Activated CD4-positive, alpha-beta memory T cell treated with anti-CD3 and anti-CD28 coated beads for 36 hours (primary cell): ENCODE measurements around the gene TMEM114. TPM values are rescaled to one million over a fixed set of nuclear protein-coding genes. Genes with fewer than 3 reads are reported as not detected.
"Not testable (repeated sequence)": the region's sequence is repeated elsewhere in the genome, so short reads cannot be mapped to it uniquely, and the experiment has no call there.

ENCODE experiments used
- CTCF ChIA-PET: fragments of 350-600 bp; sonication (Branson Sonifier 250); formaldehyde crosslinking; loops from one replicate; lab custom pipeline; 2021; ENCODE audit warnings: antibody characterized with exemption, inconsistent platforms; lab: Charles Lee
- POLR2A ChIA-PET: fragments of 350-600 bp; sonication (Branson Sonifier 250); formaldehyde crosslinking; loops from one replicate; lab custom pipeline; 2021; ENCODE audit warnings: antibody characterized with exemption; lab: Charles Lee
- DNase-seq: peaks from one replicate; pipeline ENCODE4 v3.0.0-alpha.2; 2020
- H3K27ac Mint-ChIP-seq: one replicate; pipeline ENCODE4 v1.8.0; 2021; ENCODE audit warnings: mixed read lengths
- H3K27me3 Mint-ChIP-seq: one replicate; pipeline ENCODE4 v1.8.0; 2021; ENCODE audit warnings: mixed read lengths
- H3K36me3 Mint-ChIP-seq: one replicate; pipeline ENCODE4 v1.8.0; 2021; ENCODE audit warnings: mixed read lengths
- H3K4me1 Mint-ChIP-seq: one replicate; pipeline ENCODE4 v1.8.0; 2021; ENCODE audit warnings: low read depth, mixed read lengths
- H3K4me3 Mint-ChIP-seq: one replicate; pipeline ENCODE4 v1.8.0; 2021; ENCODE audit warnings: mild to moderate bottlenecking, mixed read lengths
- H3K9me3 Mint-ChIP-seq: one replicate; pipeline ENCODE4 v1.8.0; 2021; ENCODE audit warnings: mixed read lengths
- intact Hi-C: fragments of 100-400 bp; cut with micrococcal nuclease; formaldehyde crosslinking; loops from one replicate; pipeline ENCODE4 v1.15.1; 2023
- total RNA-seq, 2 experiments: library from RNA; stranded (reverse); gene quantifications; one replicate each; pipeline ENCODE4 v1.2.3, GENCODE V29; 2021

Gene TMEM114
- total RNA-seq, 2 experiments from 2014 or later: not detected

- CTCF ChIA-PET: interaction anchor here (1.0 kb wide), 1 partner anchor 16 kb away, joined by 3 read pairs; no protein-coding TSS in a partner anchor
- H3K9me3 Mint-ChIP-seq: no peaks in the 10 kb centered on the region
- H3K27ac Mint-ChIP-seq: no peak overlapping the region
- no peak overlapping the region for H3K4me3 Mint-ChIP-seq
- peaks cover 21% of the 10 kb centered on the region for H3K27me3 Mint-ChIP-seq
- no peaks in the 10 kb centered on the region for H3K4me1 Mint-ChIP-seq
- POLR2A ChIA-PET: no interaction called here
- H3K36me3 Mint-ChIP-seq: no peaks in the 10 kb centered on the region
- intact Hi-C loops: no loop called here
- no peak for DNase-seq
Observed at GRCh38 chr16:8583199-8583598, 7.1 kb downstream of the TMEM114 start.

GRCh38 chr16:8581831-8582580 lies 8.3 kb downstream of the TMEM114 start:
- H3K4me3 Mint-ChIP-seq: no peak overlapping the region
- ChIA-PET POLR2A (no interaction called here), CTCF (no interaction called here)
- no peaks in the 10 kb centered on the region for H3K36me3 Mint-ChIP-seq
- DNase-seq: no peak
- intact Hi-C loops: no loop called here
- no peaks in the 10 kb centered on the region for H3K9me3 Mint-ChIP-seq
- H3K27ac Mint-ChIP-seq: no peak overlapping the region
- no peaks in the 10 kb centered on the region for H3K4me1 Mint-ChIP-seq
- peaks cover 15% of the 10 kb centered on the region for H3K27me3 Mint-ChIP-seq

DNA sequence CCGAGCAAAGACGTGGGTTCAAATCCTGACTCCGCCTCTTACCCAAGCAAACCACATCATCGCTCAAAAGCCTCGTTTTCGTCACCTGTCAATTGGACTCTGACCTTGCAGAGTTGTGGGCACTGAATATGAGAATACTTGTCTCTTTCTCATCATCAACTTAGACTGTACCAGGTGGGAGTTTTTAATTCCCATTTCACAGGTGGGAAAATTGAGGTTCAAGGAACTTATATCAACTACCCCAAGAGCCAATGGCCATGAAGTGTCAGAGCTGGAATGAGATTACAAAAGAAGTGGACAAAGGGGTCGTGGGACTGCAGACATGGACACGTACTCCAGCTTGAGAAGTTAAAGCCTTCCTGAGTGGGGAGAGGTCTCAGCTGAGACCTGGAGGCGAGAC lies 10.8 kb downstream of the TMEM114 start:
- Mint-ChIP-seq H3K9me3 (no peaks in the 10 kb centered on the region), H3K4me1 (no peaks in the 10 kb centered on the region), H3K4me3 (no peak overlapping the region), H3K27me3 (peaks cover 14% of the 10 kb centered on the region), H3K36me3 (no peaks in the 10 kb centered on the region), H3K27ac (no peak overlapping the region)
- intact Hi-C loops: no loop called here
- DNase-seq: no peak
- ChIA-PET POLR2A (no interaction called here), CTCF (no interaction called here)

GRCh38 chr16:8577678-8578304 lies 12.5 kb downstream of the TMEM114 start:
- no peak for DNase-seq
- POLR2A ChIA-PET: no interaction called here
- Mint-ChIP-seq H3K9me3 (no peaks in the 10 kb centered on the region), H3K27me3 (peaks cover 10% of the 10 kb centered on the region), H3K36me3 (no peaks in the 10 kb centered on the region), H3K4me1 (no peaks in the 10 kb centered on the region), H3K4me3 (no peak overlapping the region), H3K27ac (no peak overlapping the region)
- CTCF ChIA-PET: no interaction called here
- intact Hi-C loops: no loop called here

GRCh38 chr16:8576141-8577004 lies 13.9 kb downstream of the TMEM114 start:
- ChIA-PET CTCF (interaction anchor here (0.6 to 1.5 kb wide), 2 partner anchors 214 to 304 kb away, joined by 3 read pairs; no protein-coding TSS in a partner anchor), POLR2A (no interaction called here)
- H3K4me1 Mint-ChIP-seq: no peaks in the 10 kb centered on the region
- peaks cover 8% of the 10 kb centered on the region for H3K27me3 Mint-ChIP-seq
- H3K9me3 Mint-ChIP-seq: no peaks in the 10 kb centered on the region
- no peaks in the 10 kb centered on the region for H3K36me3 Mint-ChIP-seq
- DNase-seq: no peak
- no peak overlapping the region for H3K4me3 Mint-ChIP-seq
- intact Hi-C loops: no loop called here
- H3K27ac Mint-ChIP-seq: no peak overlapping the region

DNA sequence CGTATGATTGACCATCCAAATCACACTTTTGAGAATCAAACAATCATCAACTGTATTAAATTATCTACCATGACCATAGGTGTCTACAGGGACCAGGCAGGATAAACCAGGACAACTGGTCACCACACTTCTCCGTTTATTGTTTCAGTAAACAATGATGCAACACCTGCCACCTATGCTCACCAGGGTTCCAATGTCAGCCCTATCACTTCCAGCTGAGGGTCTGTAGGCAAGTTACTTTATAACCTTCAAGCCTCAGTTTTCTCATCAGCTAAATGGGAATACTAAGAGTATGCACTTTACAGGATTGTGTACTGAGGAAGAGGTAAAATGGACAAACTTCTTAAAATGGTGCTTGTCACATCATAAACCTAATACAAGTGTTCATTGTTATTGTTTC lies 14.9 kb downstream of the TMEM114 start:
- Mint-ChIP-seq H3K27me3 (peaks cover 8% of the 10 kb centered on the region), H3K4me1 (no peaks in the 10 kb centered on the region), H3K27ac (no peak overlapping the region), H3K9me3 (no peaks in the 10 kb centered on the region), H3K36me3 (no peaks in the 10 kb centered on the region), H3K4me3 (no peak overlapping the region)
- CTCF ChIA-PET: interaction anchor here (1.5 kb wide), 1 partner anchor 305 kb away, joined by 3 read pairs; no protein-coding TSS in a partner anchor
- POLR2A ChIA-PET: no interaction called here
- no peak for DNase-seq
- intact Hi-C loops: no loop called here

DNA sequence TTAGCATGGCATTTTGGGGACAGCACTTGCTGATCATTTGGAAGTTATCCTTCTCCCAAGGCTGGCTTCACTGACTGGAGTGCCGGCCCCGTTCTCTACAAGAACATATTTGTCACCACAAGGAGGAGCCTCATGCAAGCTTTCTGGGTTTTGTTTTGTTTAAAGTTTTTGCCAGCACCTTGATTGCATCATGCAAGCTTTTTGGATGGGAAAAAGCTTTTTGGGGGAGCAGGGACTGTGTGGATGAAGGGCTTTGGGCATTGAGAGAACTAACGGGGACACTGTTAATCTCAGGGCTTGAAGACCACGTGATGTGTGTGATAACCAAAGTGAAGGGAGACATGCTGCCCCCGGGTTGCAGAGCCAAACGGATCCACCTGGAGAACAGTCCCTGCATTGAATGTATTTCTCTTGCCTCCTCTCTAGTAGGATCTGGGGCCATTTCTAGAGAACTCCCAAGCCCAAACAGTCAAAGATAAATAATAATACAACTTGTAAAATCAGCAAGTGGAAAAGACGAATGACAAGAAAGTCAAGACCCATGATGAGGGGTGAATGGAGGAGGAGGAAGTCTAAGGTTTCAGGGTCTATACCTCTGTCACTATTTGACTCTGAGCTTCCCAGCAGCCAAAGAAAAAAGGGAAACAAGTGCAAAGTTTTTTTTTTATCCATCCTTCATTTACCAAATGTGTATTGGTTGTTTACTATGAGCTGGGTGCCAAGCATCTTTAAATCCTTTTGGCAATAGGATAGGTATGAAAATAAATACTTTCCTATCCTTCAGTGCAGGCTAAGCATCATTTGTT lies 17.2 kb downstream of the TMEM114 start:
- Mint-ChIP-seq H3K36me3 (no peaks in the 10 kb centered on the region), H3K27ac (no peak overlapping the region), H3K9me3 (no peaks in the 10 kb centered on the region), H3K4me3 (no peak overlapping the region), H3K27me3 (peaks cover 10% of the 10 kb centered on the region), H3K4me1 (peaks cover 1% of the 10 kb centered on the region)
- POLR2A ChIA-PET: no interaction called here
- peak; percentile 21 for DNase-seq
- intact Hi-C loops: loop anchor here (5.0 kb wide), 1 partner anchor 559 kb away; no protein-coding TSS in a partner anchor
- CTCF ChIA-PET: interaction anchor here (1.2 to 2.6 kb wide), 2 partner anchors 219 to 307 kb away, joined by 3 to 10 read pairs; no protein-coding TSS in a partner anchor

- Mint-ChIP-seq H3K27me3 (peaks cover 10% of the 10 kb centered on the region), H3K9me3 (no peaks in the 10 kb centered on the region), H3K4me1 (peaks cover 5% of the 10 kb centered on the region), H3K36me3 (no peaks in the 10 kb centered on the region), H3K27ac (no peak overlapping the region), H3K4me3 (no peak overlapping the region)
- no peak for DNase-seq
- CTCF ChIA-PET: interaction anchor here (1.2 to 2.6 kb wide), 2 partner anchors 220 to 308 kb away, joined by 3 to 10 read pairs; no protein-coding TSS in a partner anchor
- intact Hi-C loops: loop anchor here (5.0 kb wide), 1 partner anchor 560 kb away; no protein-coding TSS in a partner anchor
- POLR2A ChIA-PET: no interaction called here
Observed at GRCh38 chr16:8572063-8572918, 18.0 kb downstream of the TMEM114 start.

GRCh38 chr16:8571061-8571596 lies 19.2 kb downstream of the TMEM114 start:
- no peak for DNase-seq
- POLR2A ChIA-PET: no interaction called here
- Mint-ChIP-seq H3K9me3 (no peaks in the 10 kb centered on the region), H3K27ac (no peak overlapping the region), H3K4me1 (peaks cover 5% of the 10 kb centered on the region), H3K27me3 (peaks cover 8% of the 10 kb centered on the region), H3K36me3 (no peaks in the 10 kb centered on the region), H3K4me3 (no peak overlapping the region)
- intact Hi-C loops: loop anchor here (5.0 kb wide), 1 partner anchor 561 kb away; no protein-coding TSS in a partner anchor
- CTCF ChIA-PET: no interaction called here

- POLR2A ChIA-PET, DNase-seq, H3K4me3 Mint-ChIP-seq, H3K27me3 Mint-ChIP-seq, H3K4me1 Mint-ChIP-seq, H3K36me3 Mint-ChIP-seq, H3K27ac Mint-ChIP-seq, H3K9me3 Mint-ChIP-seq: not testable (repeated sequence)
- CTCF ChIA-PET: interaction anchor here (2.2 kb wide), 1 partner anchor 310 kb away, joined by 13 read pairs; no protein-coding TSS in a partner anchor
- intact Hi-C loops: loop anchor here (5.0 kb wide), 1 partner anchor 562 kb away; no protein-coding TSS in a partner anchor
Observed at GRCh38 chr16:8570393-8570792, 19.9 kb downstream of the TMEM114 start.
